Pulmonary artery endothelial cell (primary cell): ENCODE results near the gene ABI1. TPM values are rescaled to one million over a fixed set of nuclear protein-coding genes. Genes with fewer than 3 reads are reported as not detected.
"Not testable (repeated sequence)": the region's sequence is repeated elsewhere in the genome, so short reads cannot be mapped to it uniquely, and the experiment has no call there.

Experiments used
- DNase-seq: peaks from one replicate; pipeline ENCODE4 v3.0.0-alpha.2; 2011; ENCODE audit warnings: low read depth, low spot score
- total RNA-seq: library from RNA; depleted of rRNA; stranded (reverse); fragments of >200 nt; gene quantifications from 2 replicates; pipeline ENCODE4 v1.2.3, GENCODE V29; 2014

Gene ABI1
- total RNA-seq, 1 donor from 2014 or later, result 35.0 TPM

DNA sequence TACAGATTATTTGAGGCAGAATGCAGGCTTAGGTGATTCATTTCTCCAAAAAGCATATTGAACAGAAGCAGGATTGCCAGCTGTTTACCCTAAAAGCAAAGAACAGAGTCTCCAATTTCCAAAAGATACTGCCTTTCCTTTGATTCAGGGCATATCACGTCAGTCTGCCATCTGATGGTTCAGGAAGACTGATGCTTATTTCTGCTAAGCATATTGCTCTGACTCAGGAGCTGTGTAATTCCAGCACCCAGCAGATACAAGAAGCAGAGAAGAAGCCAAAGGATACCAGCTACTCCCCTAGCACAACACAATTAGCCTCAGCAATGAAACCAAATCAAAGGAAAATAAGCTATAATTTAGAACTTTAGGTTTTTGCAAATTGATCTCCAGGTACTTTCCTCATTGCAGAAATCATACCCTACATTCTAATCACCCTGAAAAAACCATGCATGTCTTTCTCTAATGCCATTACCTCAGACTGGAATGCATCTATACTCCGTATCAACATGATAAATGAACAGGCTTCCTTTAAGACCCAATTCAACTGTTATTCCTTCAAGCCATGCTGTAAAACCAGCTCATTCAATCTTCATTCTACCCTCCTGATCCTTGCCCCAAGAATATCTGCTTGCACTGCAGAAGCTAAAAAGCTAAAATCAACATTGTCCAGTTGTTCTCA lies 55.1 kb downstream of the ABI1 start:
- no peak for DNase-seq

GRCh38 chr10:26804418-26805393 lies 56.1 kb downstream of the ABI1 start:
- DNase-seq, result no peak

DNA sequence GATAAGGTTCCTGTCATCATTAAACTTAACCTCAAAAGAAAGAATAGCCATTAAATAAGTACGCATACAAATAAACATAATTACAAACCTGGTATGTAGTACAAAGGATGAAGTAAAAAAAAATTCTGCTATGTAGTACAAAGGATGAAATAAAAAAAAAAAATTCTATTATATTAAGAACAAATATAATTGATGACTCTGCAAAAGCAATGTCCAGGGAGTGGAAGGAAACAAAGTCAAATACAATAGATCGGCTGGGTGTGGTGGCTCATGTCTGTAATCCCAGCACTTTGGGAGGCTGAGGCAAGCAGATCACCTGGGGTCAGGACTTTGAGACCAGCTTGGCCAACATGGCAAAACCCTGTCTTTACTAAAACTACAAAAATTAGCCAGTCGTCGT lies 56.9 kb downstream of the ABI1 start:
- no peak for DNase-seq

- no peak for DNase-seq
Measured at GRCh38 chr10:26802527-26802926, 58.2 kb downstream of the ABI1 start.

GRCh38 chr10:26801831-26802230 lies 58.9 kb downstream of the ABI1 start:
- no peak for DNase-seq

DNA sequence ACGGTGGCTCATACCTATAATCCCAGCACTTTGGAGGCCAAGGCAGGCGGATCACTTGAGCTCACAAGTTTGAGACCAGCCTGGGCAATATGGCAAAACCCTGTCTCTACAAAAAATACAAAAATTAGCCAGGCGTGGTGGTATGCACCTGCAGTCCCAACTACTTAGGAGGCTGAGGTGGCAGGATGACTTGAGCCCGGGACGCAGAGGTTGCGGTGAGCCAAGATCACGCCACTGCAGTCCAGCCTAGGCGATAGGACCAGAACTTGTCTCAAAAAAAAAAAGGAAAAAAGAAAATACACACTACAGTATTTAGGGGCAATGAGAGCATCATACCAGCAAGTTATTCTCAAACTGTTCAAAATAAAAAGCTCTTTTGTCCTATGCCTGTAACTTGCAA lies 59.5 kb downstream of the ABI1 start:
- DNase-seq, result no peak

GRCh38 chr10:26800468-26800867 lies 60.3 kb downstream of the ABI1 start:
- no peak for DNase-seq

DNA sequence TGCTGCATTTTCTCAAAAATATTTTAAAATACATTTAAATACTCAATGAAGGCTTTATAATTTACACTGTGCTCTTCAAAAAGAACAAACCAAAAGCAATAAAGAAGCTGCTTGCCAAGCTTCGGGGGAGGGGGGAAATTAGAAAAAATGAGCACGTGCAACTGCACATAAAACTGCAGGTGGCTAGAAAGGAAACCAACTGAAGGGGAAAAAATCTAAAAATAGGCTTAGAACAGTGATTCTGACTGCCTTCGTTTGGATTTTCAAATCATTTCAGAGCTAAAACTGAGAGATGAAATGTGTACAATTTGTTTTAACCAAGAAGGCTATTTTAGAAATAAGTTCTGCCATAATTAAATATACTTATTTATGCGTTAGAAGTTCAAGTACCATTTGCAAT lies 61.4 kb downstream of the ABI1 start:
- DNase-seq, result no peak

DNA sequence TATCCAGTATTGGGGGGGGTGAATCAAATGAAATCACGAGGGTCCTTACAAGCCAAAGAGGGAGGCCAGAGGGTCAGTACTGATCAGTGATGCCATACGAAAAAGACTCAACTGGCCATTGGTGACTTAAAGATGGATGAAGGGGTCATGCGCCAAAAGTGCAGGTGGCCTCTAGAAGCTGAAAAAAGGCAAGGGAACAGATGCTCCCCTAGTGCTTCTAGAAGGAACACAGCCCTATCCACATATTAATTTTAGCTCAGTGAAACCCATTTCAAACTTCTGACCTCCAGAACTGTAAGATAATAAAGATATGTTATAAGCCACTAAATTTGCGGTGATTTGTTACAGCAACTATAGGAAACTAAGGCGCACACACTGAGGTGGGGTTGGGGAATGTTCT lies 62.5 kb downstream of the ABI1 start:
- DNase-seq, result no peak

DNA sequence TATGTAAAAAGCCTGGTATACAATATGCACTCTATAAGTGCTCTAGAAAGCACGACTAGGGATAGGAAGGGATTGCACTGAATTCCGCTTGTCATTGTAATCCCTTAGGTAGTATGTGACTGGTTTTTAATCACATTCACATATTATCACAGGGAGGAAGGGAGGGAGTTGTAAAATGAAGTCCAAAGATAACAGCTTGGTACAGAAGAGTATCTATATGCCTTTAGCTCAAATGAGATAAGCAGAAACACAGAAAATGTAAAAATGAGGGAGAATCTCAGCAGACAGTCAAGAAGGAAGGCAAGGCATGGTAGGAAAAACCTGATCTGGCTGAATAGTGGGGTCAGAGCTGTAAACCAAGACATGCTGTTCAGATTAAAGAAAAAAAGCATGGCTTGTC lies 63.4 kb downstream of the ABI1 start:
- DNase-seq, result no peak

DNA sequence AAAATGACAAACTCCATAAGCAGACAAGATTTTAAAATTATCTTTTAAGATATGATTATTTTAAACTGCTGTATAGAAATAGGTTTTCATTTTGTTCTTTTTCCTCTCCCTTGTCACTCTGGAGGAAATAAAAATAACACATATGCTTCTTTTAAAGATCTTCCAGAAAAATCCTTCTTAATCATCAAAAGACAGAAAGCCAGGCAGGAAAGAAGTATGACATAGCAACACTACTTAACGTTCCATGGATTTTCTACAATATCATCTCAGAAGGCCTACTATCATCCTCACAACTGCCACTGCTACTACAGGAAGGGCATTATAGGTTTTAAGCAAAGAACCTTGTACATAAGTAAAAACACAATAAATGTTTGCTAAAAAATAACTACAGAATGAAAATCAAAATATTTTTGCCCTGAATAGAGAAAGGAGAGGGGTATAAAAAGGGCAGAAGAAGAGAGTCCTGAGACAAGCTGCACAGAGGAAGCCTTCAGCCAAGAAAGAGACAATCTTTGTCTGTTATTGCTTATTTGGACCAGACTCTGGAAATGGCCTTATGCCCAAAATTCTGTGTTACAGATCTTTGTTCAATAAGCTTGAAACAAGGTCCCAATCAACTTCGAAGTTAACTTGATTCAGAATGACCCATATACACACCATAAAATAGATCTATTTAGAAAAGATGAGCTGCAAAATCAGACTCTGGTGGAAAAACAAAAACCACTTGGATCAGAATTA lies 67.8 kb downstream of the ABI1 start:
- no peak for DNase-seq

DNA sequence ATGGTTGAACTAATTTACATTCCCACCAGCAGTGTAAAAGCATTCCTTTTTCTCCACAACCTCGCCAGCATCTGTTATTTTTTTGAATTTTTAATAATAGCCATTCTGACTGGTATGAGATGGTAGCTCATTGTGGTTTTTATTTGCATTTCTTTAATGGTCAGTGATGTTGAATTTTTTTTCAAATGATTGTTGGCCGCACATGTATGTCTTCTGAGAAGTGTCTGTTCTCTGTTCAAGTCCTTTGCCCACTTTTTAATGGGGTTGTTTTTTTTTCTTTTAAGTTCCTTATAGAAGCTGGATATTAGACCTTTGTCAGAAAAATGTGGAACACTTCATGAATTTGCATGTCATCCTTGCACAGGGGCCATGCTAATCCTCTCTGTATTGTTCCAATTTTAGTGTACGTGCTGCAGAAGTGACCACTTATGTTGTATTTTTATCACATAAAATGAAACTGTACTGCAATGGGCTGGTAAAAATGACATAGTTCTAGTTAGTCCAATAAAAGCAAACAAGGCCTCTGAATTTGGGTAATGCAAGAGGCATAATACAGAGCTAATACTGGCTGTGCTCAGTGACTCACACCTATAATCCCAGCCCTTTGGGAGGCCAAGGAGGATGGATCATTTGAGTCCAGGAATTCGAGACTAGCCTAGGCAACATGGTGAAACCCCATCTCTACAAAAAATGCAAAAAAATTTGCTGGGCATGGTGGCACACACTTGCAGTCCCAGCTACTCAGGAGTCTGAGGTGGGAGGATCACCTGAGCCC lies 70.3 kb downstream of the ABI1 start:
- DNase-seq, result no peak

- DNase-seq, result not testable (repeated sequence)
Measured at GRCh38 chr10:26789779-26790178, 71.0 kb downstream of the ABI1 start.

DNA sequence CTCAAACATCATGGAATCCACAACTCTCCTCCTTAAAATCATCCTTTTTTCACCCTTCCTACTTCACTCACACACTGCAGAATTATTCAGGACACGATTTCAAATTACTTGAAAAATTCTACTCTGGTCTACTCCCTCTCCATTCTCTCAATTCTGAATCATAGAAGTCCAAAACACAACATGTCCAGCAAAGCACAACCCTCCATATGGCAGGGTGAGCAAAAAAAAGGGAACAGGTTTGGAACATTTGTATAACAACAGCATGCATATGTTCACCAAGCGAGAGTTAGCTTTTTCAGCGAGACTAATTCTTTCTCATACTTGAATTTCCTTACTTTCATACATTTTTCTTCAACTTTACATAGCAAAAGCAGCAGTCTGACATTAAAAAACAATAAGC lies 73.4 kb downstream of the ABI1 start:
- no peak for DNase-seq

- no peak for DNase-seq
Measured at GRCh38 chr10:26781797-26782196, 79.0 kb downstream of the ABI1 start.

DNA sequence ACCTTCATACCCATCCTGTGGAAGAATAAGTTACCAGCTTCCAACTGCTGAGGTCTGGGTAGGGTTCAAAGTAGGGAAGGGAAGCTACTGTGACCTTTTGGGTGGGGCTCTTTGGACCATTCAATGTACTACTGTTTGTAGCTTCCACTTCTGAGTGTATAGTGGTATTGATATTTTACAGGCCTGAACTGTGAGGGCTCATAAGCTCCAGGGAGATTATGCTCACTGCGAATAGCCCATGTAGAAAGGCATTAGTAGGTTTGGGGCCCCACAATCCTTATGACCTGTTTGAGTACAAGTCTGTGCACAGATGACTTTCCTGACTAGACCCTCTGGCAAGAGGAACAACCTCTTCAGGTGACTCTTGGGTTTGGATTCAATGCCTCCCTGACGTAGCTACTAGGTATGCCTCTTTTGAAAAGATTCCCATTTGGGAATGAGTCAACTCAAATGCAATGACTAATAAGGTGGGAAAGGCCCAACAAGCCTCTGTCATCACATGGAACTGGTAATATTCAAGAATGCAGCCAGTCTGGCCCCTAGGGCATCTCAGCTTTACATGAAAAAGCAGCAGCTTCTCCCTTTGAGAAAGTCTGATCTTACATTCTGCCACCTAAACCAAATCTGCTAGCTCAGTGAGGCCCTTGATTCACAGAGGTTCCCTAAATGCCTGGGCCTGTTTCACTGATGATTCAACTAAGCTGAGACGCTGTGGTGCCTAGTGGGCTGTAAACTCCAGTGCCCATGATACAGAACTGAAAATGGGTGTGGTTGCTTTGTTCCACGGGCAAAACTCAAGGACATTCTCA lies 79.8 kb downstream of the ABI1 start:
- DNase-seq, result no peak

DNA sequence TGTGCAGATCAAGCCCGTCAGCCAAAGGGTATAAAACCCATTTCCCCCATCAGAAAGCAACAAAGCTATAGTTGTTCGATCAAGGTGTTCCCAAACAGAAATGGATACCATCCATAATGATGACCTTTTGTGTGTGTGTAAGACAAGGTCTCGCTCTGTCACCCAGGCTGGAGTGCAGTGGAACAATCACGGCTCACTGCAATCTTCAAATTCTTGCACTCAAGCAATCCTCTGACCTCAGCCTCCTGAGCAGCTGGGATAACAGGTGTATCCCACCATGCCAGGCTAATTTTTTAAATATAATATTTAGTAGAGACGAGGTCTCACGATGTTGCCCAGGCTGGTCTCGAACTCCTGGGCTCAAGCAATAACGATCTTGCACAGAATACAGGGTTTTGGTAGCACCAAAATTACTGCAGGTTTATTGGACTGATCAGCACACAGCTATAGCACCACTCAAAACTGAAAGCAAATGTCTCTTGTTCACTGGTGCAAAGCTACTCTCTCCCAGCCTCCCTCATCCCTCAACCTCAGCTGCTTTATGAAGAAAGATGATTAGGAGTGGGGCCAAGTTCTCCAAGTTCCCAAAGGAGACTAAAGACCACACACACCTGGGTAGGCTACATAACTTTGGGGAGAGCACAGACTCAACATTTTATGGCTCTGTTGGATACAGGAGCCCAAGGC lies 80.5 kb downstream of the ABI1 start:
- DNase-seq, result no peak

- no peak for DNase-seq
Measured at GRCh38 chr10:26779176-26779860, 81.4 kb downstream of the ABI1 start.

- no peak for DNase-seq
Measured at GRCh38 chr10:26777686-26778085, 83.1 kb downstream of the ABI1 start.
